ENCODE results near the gene HEPHL1.

- no peak for TF ChIP-seq POLR2AphosphoS5 (IDR thresholded peaks at IDR 0.05)
- TF ChIP-seq CTCF (IDR thresholded peaks at IDR 0.05): no peak
These were observed 41.2 kb downstream of the HEPHL1 start for GRCh38 chr11:94062360-94062759.

Measured in suprapubic skin (tissue), 3 donors.